Loucy (cell line): ENCODE measurements around the gene PEA15.

Experiments used
- H2AFZ ChIP-seq: fragments of 200-600 bp; sonication (generic); 2 replicates; pipeline ENCODE4 v1.6.0; 2016; ENCODE audit warnings: antibody characterized with exemption, mild to moderate bottlenecking, low read length, moderate library complexity
- H3F3A ChIP-seq: fragments of 200-600 bp; 2 replicates; pipeline ENCODE4 v1.6.0; 2016; ENCODE audit warnings: antibody characterized with exemption, low read depth, mild to moderate bottlenecking
- H3K27me3 ChIP-seq: fragments of 200-600 bp; sonication (generic); 2 replicates; pipeline ENCODE4 v1.6.1; 2014; ENCODE audit warnings: low read length, mild to moderate bottlenecking; ENCODE audit not compliant: insufficient read depth, poor library complexity, severe bottlenecking
- H3K36me3 ChIP-seq: fragments of 200-600 bp; sonication (generic); 2 replicates; pipeline ENCODE4 v1.6.1; 2016; ENCODE audit warnings: low read length; ENCODE audit not compliant: insufficient read depth
- H3K4me1 ChIP-seq: fragments of 200-600 bp; sonication (generic); 2 replicates; pipeline ENCODE4 v1.5.1; 2014; ENCODE audit warnings: low read length, mild to moderate bottlenecking; ENCODE audit not compliant: insufficient read depth, poor library complexity, severe bottlenecking
- H3K4me2 ChIP-seq: fragments of 200-600 bp; sonication (generic); 2 replicates; pipeline ENCODE4 v1.6.0; 2014; ENCODE audit warnings: antibody characterized with exemption, low read length, low read depth, mild to moderate bottlenecking; ENCODE audit not compliant: poor library complexity, severe bottlenecking
- H3K4me3 ChIP-seq: fragments of 200-600 bp; sonication (generic); 2 replicates; pipeline ENCODE4 v1.5.1; 2014; ENCODE audit warnings: low read length, mild to moderate bottlenecking, mixed read lengths; ENCODE audit not compliant: poor library complexity, severe bottlenecking
- H3K79me2 ChIP-seq: fragments of 200-600 bp; sonication (generic); 2 replicates; pipeline ENCODE4 v1.6.1; 2014; ENCODE audit warnings: low read length; ENCODE audit not compliant: insufficient read depth
- H3K9ac ChIP-seq: fragments of 200-600 bp; sonication (generic); 2 replicates; pipeline ENCODE4 v1.6.0; 2014; ENCODE audit warnings: mild to moderate bottlenecking, low read depth, low read length, moderate library complexity; ENCODE audit not compliant: poor library complexity, severe bottlenecking
- H3K9me2 ChIP-seq: fragments of 200-600 bp; sonication (generic); replicated peaks from 2 replicates; pipeline ENCODE4 v1.6.1; 2016; ENCODE audit warnings: low read depth, low read length, mixed read lengths
- H3K9me3 ChIP-seq: fragments of 200-600 bp; sonication (generic); 2 replicates; pipeline ENCODE4 v1.6.1; 2014; ENCODE audit warnings: mild to moderate bottlenecking, antibody characterized with exemption, low read length, low read depth; ENCODE audit not compliant: insufficient read depth
- H4K20me1 ChIP-seq: fragments of 200-600 bp; sonication (generic); 2 replicates; pipeline ENCODE4 v1.6.0; 2014; ENCODE audit warnings: antibody characterized with exemption, low read length, mild to moderate bottlenecking; ENCODE audit not compliant: insufficient read depth, poor library complexity, severe bottlenecking
- EZH2phosphoT487 ChIP-seq: fragments of 200-600 bp; IDR thresholded peaks from 2 replicates; pipeline ENCODE4 v1.6.1; 2018; ENCODE audit warnings: antibody characterized with exemption, mild to moderate bottlenecking, moderate library complexity, borderline replicate concordance
- TF ChIP-seq, protein P1 (sequence below): fragments of 200-600 bp; sonication (generic); conservative IDR thresholded peaks from 2 replicates; pipeline ENCODE4 v1.5.1; 2014; ENCODE audit warnings: mild to moderate bottlenecking, antibody characterized with exemption, low read length

The PEA15 gene

DNA sequence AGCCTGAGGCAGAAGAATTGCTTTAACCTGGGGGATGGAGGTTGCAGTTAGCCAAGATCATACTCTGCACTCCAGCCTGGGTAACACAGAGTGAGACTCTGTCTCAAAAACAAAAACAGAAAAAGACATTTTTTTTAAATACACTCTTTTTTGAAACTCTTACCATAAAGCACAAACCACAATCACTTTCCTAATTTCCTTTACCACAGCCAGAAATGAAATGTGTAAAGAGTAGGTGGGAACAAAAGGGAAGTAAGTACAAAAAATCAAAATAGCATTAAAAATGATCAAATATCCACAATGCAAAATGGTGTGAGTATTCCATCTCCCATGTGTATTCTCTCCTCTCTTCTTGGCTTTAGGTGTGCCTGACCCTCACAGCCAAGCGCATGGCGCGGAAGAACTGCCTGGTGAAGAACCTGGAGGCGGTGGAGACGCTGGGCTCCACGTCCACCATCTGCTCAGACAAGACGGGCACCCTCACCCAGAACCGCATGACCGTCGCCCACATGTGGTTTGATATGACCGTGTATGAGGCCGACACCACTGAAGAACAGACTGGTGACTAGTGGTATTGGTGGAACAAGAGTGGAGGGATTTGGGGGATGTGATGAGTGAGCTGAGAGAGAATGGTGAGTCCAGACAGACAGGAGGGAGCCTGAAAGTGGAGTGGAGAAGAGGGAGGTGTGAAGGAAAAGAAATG is 38.9 kb upstream of the PEA15 start:
- no peak for TF ChIP-seq EZH2phosphoT487
- TF ChIP-seq, protein P1, sequence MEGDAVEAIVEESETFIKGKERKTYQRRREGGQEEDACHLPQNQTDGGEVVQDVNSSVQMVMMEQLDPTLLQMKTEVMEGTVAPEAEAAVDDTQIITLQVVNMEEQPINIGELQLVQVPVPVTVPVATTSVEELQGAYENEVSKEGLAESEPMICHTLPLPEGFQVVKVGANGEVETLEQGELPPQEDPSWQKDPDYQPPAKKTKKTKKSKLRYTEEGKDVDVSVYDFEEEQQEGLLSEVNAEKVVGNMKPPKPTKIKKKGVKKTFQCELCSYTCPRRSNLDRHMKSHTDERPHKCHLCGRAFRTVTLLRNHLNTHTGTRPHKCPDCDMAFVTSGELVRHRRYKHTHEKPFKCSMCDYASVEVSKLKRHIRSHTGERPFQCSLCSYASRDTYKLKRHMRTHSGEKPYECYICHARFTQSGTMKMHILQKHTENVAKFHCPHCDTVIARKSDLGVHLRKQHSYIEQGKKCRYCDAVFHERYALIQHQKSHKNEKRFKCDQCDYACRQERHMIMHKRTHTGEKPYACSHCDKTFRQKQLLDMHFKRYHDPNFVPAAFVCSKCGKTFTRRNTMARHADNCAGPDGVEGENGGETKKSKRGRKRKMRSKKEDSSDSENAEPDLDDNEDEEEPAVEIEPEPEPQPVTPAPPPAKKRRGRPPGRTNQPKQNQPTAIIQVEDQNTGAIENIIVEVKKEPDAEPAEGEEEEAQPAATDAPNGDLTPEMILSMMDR, result no peak
- Histone ChIP-seq H3K79me2 (no peaks in the 10 kb centered on the region), H3K9me3 (no peaks in the 10 kb centered on the region), H4K20me1 (no peaks in the 10 kb centered on the region), H3K4me3 (no peak overlapping the region), H3K9me2 (no peaks in the 10 kb centered on the region), H2AFZ (no peak overlapping the region), H3F3A (0 out of 2 replicates have a peak, but pooled peaks cover 6% of the 10 kb centered on the region), H3K36me3 (no peaks in the 10 kb centered on the region), H3K9ac (no peak overlapping the region), H3K4me2 (no peak overlapping the region), H3K27me3 (no peaks in the 10 kb centered on the region), H3K4me1 (peaks cover 24% of the 10 kb centered on the region)

DNA sequence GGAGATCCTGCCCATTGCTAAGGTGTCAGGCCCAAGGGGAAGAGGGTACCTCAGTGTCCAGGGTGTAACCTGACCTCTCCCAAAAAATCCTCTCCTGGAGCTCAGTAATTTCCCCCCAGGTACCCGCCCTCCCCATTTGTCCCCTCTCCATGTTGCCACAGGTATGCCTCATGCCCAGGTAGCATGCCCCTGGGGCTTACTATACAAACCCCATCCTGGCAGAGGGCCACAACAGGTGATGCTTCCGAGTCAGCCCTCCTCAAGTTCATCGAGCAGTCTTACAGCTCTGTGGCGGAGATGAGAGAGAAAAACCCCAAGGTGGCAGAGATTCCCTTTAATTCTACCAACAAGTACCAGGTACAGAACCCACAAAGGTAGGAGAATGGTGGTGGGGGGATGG is 38.1 kb upstream of the PEA15 start:
- TF ChIP-seq, protein P1, result no peak
- no peak for TF ChIP-seq EZH2phosphoT487
- 0 out of 2 replicates have a peak, but pooled peaks cover 6% of the 10 kb centered on the region for H3F3A ChIP-seq
- no peaks in the 10 kb centered on the region for H3K9me3 ChIP-seq
- H3K9me2 ChIP-seq, result no peaks in the 10 kb centered on the region
- H3K4me1 ChIP-seq, result peaks cover 24% of the 10 kb centered on the region
- no peak overlapping the region for H3K9ac ChIP-seq
- no peak overlapping the region for H2AFZ ChIP-seq
- no peak overlapping the region for H3K4me2 ChIP-seq
- no peak overlapping the region for H3K4me3 ChIP-seq
- H3K36me3 ChIP-seq, result no peaks in the 10 kb centered on the region
- H3K79me2 ChIP-seq, result no peaks in the 10 kb centered on the region
- no peaks in the 10 kb centered on the region for H3K27me3 ChIP-seq
- H4K20me1 ChIP-seq, result no peaks in the 10 kb centered on the region

DNA sequence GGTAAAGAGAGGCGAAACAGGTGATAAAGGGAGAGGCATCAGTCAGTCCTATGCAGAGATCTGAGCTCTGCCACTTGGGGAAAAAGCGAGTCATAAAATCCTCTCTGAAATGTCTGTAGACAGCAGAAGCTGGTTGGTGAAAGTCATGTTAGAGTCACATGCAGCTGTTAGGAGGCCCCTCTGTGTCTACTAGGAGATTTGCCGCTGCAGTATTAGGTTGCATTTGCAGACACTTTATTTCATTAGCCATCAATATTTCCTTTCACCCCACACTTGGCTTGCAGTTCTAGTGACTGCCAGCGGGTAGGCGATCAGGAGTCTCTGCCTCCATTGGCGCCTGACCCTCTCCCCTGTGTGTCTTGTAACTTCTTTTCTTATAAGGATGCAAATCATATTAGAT is 37.6 kb upstream of the PEA15 start:
- no peaks in the 10 kb centered on the region for H3K9me3 ChIP-seq
- no peak overlapping the region for H3K9ac ChIP-seq
- H3K27me3 ChIP-seq, result no peaks in the 10 kb centered on the region
- no peaks in the 10 kb centered on the region for H3K36me3 ChIP-seq
- peaks cover 24% of the 10 kb centered on the region for H3K4me1 ChIP-seq
- H3K4me3 ChIP-seq, result no peak overlapping the region
- TF ChIP-seq, protein P1, result 0 out of 2 replicates have a peak, but pooled peaks have one; percentile 33
- no peak for TF ChIP-seq EZH2phosphoT487
- 0 out of 2 replicates have a peak, but pooled peaks cover 6% of the 10 kb centered on the region for H3F3A ChIP-seq
- no peaks in the 10 kb centered on the region for H4K20me1 ChIP-seq
- H2AFZ ChIP-seq, result no peak overlapping the region
- no peak overlapping the region for H3K4me2 ChIP-seq
- H3K79me2 ChIP-seq, result no peaks in the 10 kb centered on the region
- H3K9me2 ChIP-seq, result no peaks in the 10 kb centered on the region
